Activated CD4-positive, alpha-beta T cell treated with anti-CD3 and anti-CD28 coated beads for 36 hours (primary cell): ENCODE measurements around the gene PRDM16. TPM values are rescaled to one million over a fixed set of nuclear protein-coding genes. Genes with fewer than 3 reads are reported as not detected.

Experiments
- ATAC-seq: fragments of 200-7000 bp; cut with Tn5 transposase; one replicate; pipeline ENCODE4 v1.10.0; 2021; ENCODE audit warnings: mild to moderate bottlenecking, moderate library complexity
- CTCF ChIA-PET: fragments of 350-600 bp; sonication (Branson Sonifier 250); formaldehyde crosslinking; loops from one replicate; lab custom pipeline; 2021; ENCODE audit warnings: antibody characterized with exemption; lab: Charles Lee
- POLR2A ChIA-PET: fragments of 350-600 bp; sonication (Branson Sonifier 250); formaldehyde crosslinking; loops from one replicate; lab custom pipeline; 2021; ENCODE audit warnings: antibody characterized with exemption, inconsistent platforms; lab: Charles Lee
- DNase-seq: peaks from one replicate; pipeline ENCODE4 v3.0.0-alpha.2; 2020
- H3K27ac Mint-ChIP-seq: one replicate; pipeline ENCODE4 v1.8.0; 2021; ENCODE audit warnings: mixed read lengths
- H3K27me3 Mint-ChIP-seq: one replicate; pipeline ENCODE4 v1.8.0; 2021; ENCODE audit warnings: mixed read lengths
- H3K36me3 Mint-ChIP-seq: one replicate; pipeline ENCODE4 v1.8.0; 2021; ENCODE audit warnings: low read depth, mixed read lengths
- H3K4me1 Mint-ChIP-seq: one replicate; pipeline ENCODE4 v1.8.0; 2021; ENCODE audit warnings: mixed read lengths
- H3K4me3 Mint-ChIP-seq: one replicate; pipeline ENCODE4 v1.8.0; 2021; ENCODE audit warnings: mild to moderate bottlenecking, moderate library complexity, mixed read lengths
- H3K9me3 Mint-ChIP-seq: one replicate; pipeline ENCODE4 v1.8.0; 2021; ENCODE audit warnings: low read depth, mixed read lengths
- intact Hi-C, 2 experiments: fragments of 100-400 bp; cut with DNase I in 1 of 2; cut with micrococcal nuclease in 1 of 2; formaldehyde crosslinking; loops; one replicate each; pipeline versions ENCODE4 v1.14.2 to v1.15.1; 2022 to 2024; cut with DNase I, micrococcal nuclease
- total RNA-seq, 2 experiments: library from RNA; stranded (reverse); gene quantifications; one replicate each; pipeline ENCODE4 v1.2.3, GENCODE V29; 2021

The PRDM16 gene
- total RNA-seq, 2 experiments from 2014 or later = 0.32 TPM; not detected in 1

DNA sequence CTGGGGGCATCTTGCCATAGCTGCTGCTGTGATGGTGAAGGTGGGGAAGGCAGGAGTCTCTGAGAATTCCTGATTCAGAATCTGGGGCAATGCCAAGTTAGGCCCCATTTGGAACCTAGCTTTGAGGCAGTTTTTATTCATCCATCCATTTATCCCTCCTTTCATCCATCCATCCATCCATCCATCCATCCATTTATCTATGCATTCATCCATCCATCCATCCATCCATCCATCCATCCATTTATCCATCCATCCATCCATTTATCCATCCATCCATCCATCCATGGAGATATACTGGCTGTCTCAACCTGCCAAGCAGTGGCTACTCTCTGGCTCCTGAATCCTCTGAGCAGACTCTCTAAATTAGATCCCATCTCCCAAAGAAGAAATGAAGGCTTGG, 83.1 kb downstream of the PRDM16 start:
- peaks cover 8% of the 10 kb centered on the region for H3K27me3 Mint-ChIP-seq
- H3K9me3 Mint-ChIP-seq = no peaks in the 10 kb centered on the region
- CTCF ChIA-PET = no interaction called here
- no peaks in the 10 kb centered on the region for H3K36me3 Mint-ChIP-seq
- ATAC-seq = no peak
- intact Hi-C loops = no loop called here
- no peak overlapping the region for H3K4me3 Mint-ChIP-seq
- DNase-seq = no peak
- H3K4me1 Mint-ChIP-seq = no peaks in the 10 kb centered on the region
- H3K27ac Mint-ChIP-seq = no peak overlapping the region
- POLR2A ChIA-PET = no interaction called here

DNA sequence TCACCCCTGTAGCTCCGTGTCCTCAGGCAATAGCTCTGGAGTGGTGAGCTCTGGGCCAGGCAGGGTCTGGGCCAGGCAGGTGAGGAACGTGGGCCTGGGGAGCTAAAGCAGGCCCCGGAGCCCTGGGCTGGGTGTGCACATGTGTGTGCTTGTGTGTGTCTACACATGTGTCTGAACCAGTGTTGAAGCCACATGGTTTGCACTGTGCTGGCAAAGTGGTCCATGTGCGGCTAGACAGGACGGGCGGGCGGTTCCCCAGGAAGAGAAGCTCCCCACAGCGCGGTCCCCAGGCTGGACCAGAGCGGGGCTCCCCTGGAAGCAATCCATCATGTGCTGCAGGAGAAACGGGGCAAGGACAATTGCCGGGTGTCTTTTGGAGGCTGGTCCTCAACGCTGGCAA, 84.2 kb downstream of the PRDM16 start:
- DNase-seq (no peak), ATAC-seq (no peak)
- Mint-ChIP-seq H3K9me3 (no peaks in the 10 kb centered on the region), H3K27ac (no peak overlapping the region), H3K27me3 (peaks cover 8% of the 10 kb centered on the region), H3K4me3 (no peak overlapping the region), H3K36me3 (no peaks in the 10 kb centered on the region), H3K4me1 (no peaks in the 10 kb centered on the region)
- POLR2A ChIA-PET = no interaction called here
- CTCF ChIA-PET = no interaction called here
- intact Hi-C loops = no loop called here

DNA sequence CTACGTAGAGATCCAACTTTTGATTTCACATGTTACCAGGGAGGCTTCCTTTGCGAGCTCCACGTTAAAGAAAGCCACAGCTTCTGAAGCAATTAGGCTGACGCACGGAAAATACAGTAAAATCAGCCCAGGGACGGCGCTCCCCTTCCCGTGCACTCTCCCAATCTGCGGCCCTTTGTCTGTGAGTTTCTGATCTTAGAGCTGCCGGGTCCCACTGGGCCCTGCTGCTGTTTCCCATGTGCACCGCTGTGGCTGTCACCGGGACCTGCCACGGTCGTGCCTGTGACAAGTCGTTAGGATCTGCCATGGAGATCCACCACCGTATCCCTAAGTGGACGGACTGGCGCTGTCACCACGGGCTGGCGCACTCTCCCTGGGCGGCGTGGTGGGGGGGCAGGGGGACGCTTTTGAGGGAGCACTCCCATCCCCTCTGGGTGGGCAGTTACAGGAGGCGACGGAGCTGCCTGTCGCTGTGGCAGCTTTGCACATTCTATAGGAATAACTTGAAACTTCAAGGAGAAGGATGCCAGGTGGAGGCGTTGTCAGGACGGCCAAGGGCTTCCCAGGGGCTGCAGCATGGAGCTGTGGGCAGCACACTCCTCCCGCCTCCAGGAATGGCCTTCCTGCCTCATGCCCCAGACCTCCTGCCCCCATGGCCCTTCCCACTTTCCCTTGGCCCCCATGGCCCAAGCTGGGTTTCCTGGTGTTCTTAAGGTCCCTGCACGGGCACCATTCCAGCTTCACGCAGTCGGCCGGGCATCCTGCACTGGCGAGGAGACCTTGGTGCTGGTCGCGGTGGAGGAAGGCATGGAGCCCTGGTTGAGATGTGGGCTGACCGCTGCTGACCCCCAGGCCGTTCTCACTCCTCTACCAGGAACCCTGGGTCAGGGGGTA, 85.1 kb downstream of the PRDM16 start:
- Mint-ChIP-seq H3K36me3 (no peaks in the 10 kb centered on the region), H3K27ac (no peak overlapping the region), H3K4me1 (no peaks in the 10 kb centered on the region), H3K4me3 (no peak overlapping the region), H3K27me3 (peaks cover 8% of the 10 kb centered on the region), H3K9me3 (no peaks in the 10 kb centered on the region)
- ATAC-seq = no peak
- no peak for DNase-seq
- CTCF ChIA-PET = no interaction called here
- POLR2A ChIA-PET = no interaction called here
- intact Hi-C loops = no loop called here

GRCh38 chr1:3155056-3155925, 86.3 kb downstream of the PRDM16 start:
- no peak for DNase-seq
- H3K36me3 Mint-ChIP-seq = no peaks in the 10 kb centered on the region
- intact Hi-C loops = no loop called here
- H3K4me1 Mint-ChIP-seq = no peaks in the 10 kb centered on the region
- peaks cover 10% of the 10 kb centered on the region for H3K27me3 Mint-ChIP-seq
- no peaks in the 10 kb centered on the region for H3K9me3 Mint-ChIP-seq
- no peak for ATAC-seq
- CTCF ChIA-PET = no interaction called here
- no peak overlapping the region for H3K27ac Mint-ChIP-seq
- POLR2A ChIA-PET = no interaction called here
- no peak overlapping the region for H3K4me3 Mint-ChIP-seq

- Mint-ChIP-seq H3K9me3 (no peaks in the 10 kb centered on the region), H3K4me3 (no peak overlapping the region), H3K36me3 (no peaks in the 10 kb centered on the region), H3K4me1 (peaks cover 2% of the 10 kb centered on the region), H3K27me3 (peaks cover 10% of the 10 kb centered on the region), H3K27ac (no peak overlapping the region)
- DNase-seq (no peak), ATAC-seq (no peak)
- ChIA-PET CTCF (no interaction called here), POLR2A (no interaction called here)
- intact Hi-C loops = no loop called here
Measured at GRCh38 chr1:3155926-3156220, 86.9 kb downstream of the PRDM16 start.

- no peaks in the 10 kb centered on the region for H3K36me3 Mint-ChIP-seq
- POLR2A ChIA-PET = no interaction called here
- peaks cover 6% of the 10 kb centered on the region for H3K4me1 Mint-ChIP-seq
- ATAC-seq (no peak), DNase-seq (no peak)
- peaks cover 10% of the 10 kb centered on the region for H3K27me3 Mint-ChIP-seq
- intact Hi-C loops = no loop called here
- CTCF ChIA-PET = no interaction called here
- no peaks in the 10 kb centered on the region for H3K9me3 Mint-ChIP-seq
- no peak overlapping the region for H3K4me3 Mint-ChIP-seq
- H3K27ac Mint-ChIP-seq = no peak overlapping the region
Measured at GRCh38 chr1:3156936-3157335, 87.9 kb downstream of the PRDM16 start.

GRCh38 chr1:3158347-3158746, 89.3 kb downstream of the PRDM16 start:
- Mint-ChIP-seq H3K9me3 (no peaks in the 10 kb centered on the region), H3K27ac (no peak overlapping the region), H3K4me3 (no peak overlapping the region), H3K4me1 (peaks cover 6% of the 10 kb centered on the region), H3K27me3 (peaks cover 10% of the 10 kb centered on the region), H3K36me3 (no peaks in the 10 kb centered on the region)
- DNase-seq (no peak), ATAC-seq (no peak)
- ChIA-PET POLR2A (no interaction called here), CTCF (no interaction called here)
- intact Hi-C loops = no loop called here

- no peak for ATAC-seq
- DNase-seq = no peak
- Mint-ChIP-seq H3K9me3 (no peaks in the 10 kb centered on the region), H3K4me1 (peaks cover 6% of the 10 kb centered on the region), H3K27me3 (peaks cover 10% of the 10 kb centered on the region), H3K4me3 (no peak overlapping the region), H3K36me3 (no peaks in the 10 kb centered on the region), H3K27ac (no peak overlapping the region)
- ChIA-PET POLR2A (no interaction called here), CTCF (no interaction called here)
- intact Hi-C loops = no loop called here
Measured at GRCh38 chr1:3159121-3159520, 90.1 kb downstream of the PRDM16 start.

DNA sequence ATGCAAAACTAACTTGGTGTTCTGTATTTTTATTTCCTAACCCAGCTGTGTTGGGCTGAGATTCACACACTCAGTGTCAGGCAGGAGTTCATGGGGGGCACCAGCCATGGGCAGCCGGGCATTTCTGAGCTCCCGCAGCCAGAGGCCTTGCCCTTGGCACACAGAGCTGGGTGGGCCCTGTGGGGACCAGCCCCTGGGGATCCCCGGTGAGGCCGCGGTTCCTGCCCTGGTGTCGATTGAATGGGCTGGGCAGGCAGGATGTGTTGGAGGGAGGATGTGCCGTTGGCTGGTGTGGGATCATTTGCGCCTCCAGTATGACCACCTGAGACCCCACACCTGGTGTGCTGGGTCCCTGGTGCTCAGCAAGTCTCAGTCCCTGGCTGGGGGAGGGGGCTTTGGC, 91.0 kb downstream of the PRDM16 start:
- no peak overlapping the region for H3K27ac Mint-ChIP-seq

GRCh38 chr1:3160647-3161145, 91.7 kb downstream of the PRDM16 start:
- DNase-seq = no peak
- H3K27ac Mint-ChIP-seq = no peak overlapping the region
- H3K4me1 Mint-ChIP-seq = peaks cover 6% of the 10 kb centered on the region

More for the DNA sequence above, 91.0 kb downstream of the PRDM16 start:
- Mint-ChIP-seq H3K4me3 (no peak overlapping the region), H3K9me3 (no peaks in the 10 kb centered on the region), H3K27me3 (peaks cover 10% of the 10 kb centered on the region), H3K36me3 (no peaks in the 10 kb centered on the region), H3K4me1 (peaks cover 6% of the 10 kb centered on the region)
- intact Hi-C loops = no loop called here
- no peak for ATAC-seq
- no peak for DNase-seq
- ChIA-PET POLR2A (no interaction called here), CTCF (no interaction called here)

GRCh38 chr1:3161176-3161840, 92.3 kb downstream of the PRDM16 start:
- H3K36me3 Mint-ChIP-seq = no peaks in the 10 kb centered on the region
- peaks cover 3% of the 10 kb centered on the region for H3K27me3 Mint-ChIP-seq
- H3K4me1 Mint-ChIP-seq = peaks cover 6% of the 10 kb centered on the region
- H3K4me3 Mint-ChIP-seq = no peak overlapping the region
- CTCF ChIA-PET = no interaction called here
- H3K27ac Mint-ChIP-seq = no peak overlapping the region
- peak; percentile 20 for DNase-seq
- intact Hi-C loops = no loop called here
- no peak for ATAC-seq
- POLR2A ChIA-PET = no interaction called here
- H3K9me3 Mint-ChIP-seq = no peaks in the 10 kb centered on the region

More at GRCh38 chr1:3160647-3161145, 91.7 kb downstream of the PRDM16 start:
- intact Hi-C loops = no loop called here
- CTCF ChIA-PET = no interaction called here
- H3K27me3 Mint-ChIP-seq = peaks cover 9% of the 10 kb centered on the region
- no peaks in the 10 kb centered on the region for H3K9me3 Mint-ChIP-seq
- no peaks in the 10 kb centered on the region for H3K36me3 Mint-ChIP-seq
- H3K4me3 Mint-ChIP-seq = no peak overlapping the region
- POLR2A ChIA-PET = no interaction called here
- ATAC-seq = no peak
